GM19467 (cell line): ENCODE measurements around the gene PLCB4.
"Not testable (repeated sequence)": the region's sequence is repeated elsewhere in the genome, so short reads cannot be mapped to it uniquely, and the experiment has no call there.

ENCODE experiments used
- ATAC-seq: cut with Tn5 transposase; IDR thresholded peaks from one replicate; pipeline ENCODE4 v1.9.1; 2021; ENCODE audit warnings: mild to moderate bottlenecking, moderate library complexity; ENCODE audit not compliant: unreplicated experiment

The PLCB4 gene

GRCh38 chr20:9140162-9140760, 71.4 kb downstream of the PLCB4 start:
- no peak for ATAC-seq

- no peak for ATAC-seq
Observed at GRCh38 chr20:9141070-9141469, 72.2 kb downstream of the PLCB4 start.

- no peak for ATAC-seq
Observed at GRCh38 chr20:9141921-9142320, 73.0 kb downstream of the PLCB4 start.

GRCh38 chr20:9142809-9143208, 73.9 kb downstream of the PLCB4 start:
- ATAC-seq = no peak

- ATAC-seq = no peak
Observed at GRCh38 chr20:9143926-9144325, 75.0 kb downstream of the PLCB4 start.

- ATAC-seq = no peak
Observed at GRCh38 chr20:9144643-9145042, 75.8 kb downstream of the PLCB4 start.

GRCh38 chr20:9145142-9145541, 76.3 kb downstream of the PLCB4 start:
- ATAC-seq = no peak

GRCh38 chr20:9146649-9147048, 77.8 kb downstream of the PLCB4 start:
- ATAC-seq = no peak

- no peak for ATAC-seq
Observed at GRCh38 chr20:9147547-9148024, 78.7 kb downstream of the PLCB4 start.

GRCh38 chr20:9148291-9148690, 79.4 kb downstream of the PLCB4 start:
- ATAC-seq = no peak

- ATAC-seq = no peak
Observed at GRCh38 chr20:9149087-9149486, 80.2 kb downstream of the PLCB4 start.

- no peak for ATAC-seq
Observed at GRCh38 chr20:9149796-9150195, 80.9 kb downstream of the PLCB4 start.

GRCh38 chr20:9150679-9151078, 81.8 kb downstream of the PLCB4 start:
- ATAC-seq = no peak

GRCh38 chr20:9152139-9152538, 83.3 kb downstream of the PLCB4 start:
- not testable (repeated sequence) for ATAC-seq

- no peak for ATAC-seq
Observed at GRCh38 chr20:9154464-9155024, 85.7 kb downstream of the PLCB4 start.

- no peak for ATAC-seq
Observed at GRCh38 chr20:9156529-9157280, 87.8 kb downstream of the PLCB4 start.

GRCh38 chr20:9160331-9160730, 91.4 kb downstream of the PLCB4 start:
- no peak for ATAC-seq

- ATAC-seq = no peak
Observed at GRCh38 chr20:9160757-9161156, 91.9 kb downstream of the PLCB4 start.

- ATAC-seq = no peak
Observed at GRCh38 chr20:9161311-9161710, 92.4 kb downstream of the PLCB4 start.

GRCh38 chr20:9163251-9163650, 94.4 kb downstream of the PLCB4 start:
- no peak for ATAC-seq

- ATAC-seq = no peak
Observed at GRCh38 chr20:9163995-9164394, 95.1 kb downstream of the PLCB4 start.

- no peak for ATAC-seq
Observed at GRCh38 chr20:9165261-9165660, 96.4 kb downstream of the PLCB4 start.
